ENCODE measurements around the gene C9orf78.

- TF ChIP-seq CTCF (IDR thresholded peaks at IDR 0.05; ENCODE audit: poor library complexity) (no peak), EZH2phosphoT487 (IDR thresholded peaks at IDR 0.05; ENCODE audit: low read depth, severe bottlenecking, unreplicated experiment) (no peak)
These were observed 22.1 kb upstream of the C9orf78 start for GRCh38 chr9:129857207-129857606.
